PC-3 (cell line): ENCODE results near the gene SERINC4. TPM values are rescaled to one million over a fixed set of nuclear protein-coding genes. Genes with fewer than 3 reads are reported as not detected.
"Not testable (repeated sequence)": the region's sequence is repeated elsewhere in the genome, so short reads cannot be mapped to it uniquely, and the experiment has no call there.

Source experiments
- ATAC-seq: fragments of 200-7000 bp; cut with Tn5 transposase; 2 replicates; pipeline ENCODE4 v1.9.1; 2020; ENCODE audit warnings: mild to moderate bottlenecking, moderate library complexity
- BruUV-seq: library from RNA; stranded (reverse); fragments of 400-500 nt; replicated peaks from 2 replicates; lab custom pipeline; 2021; lab: Mats Ljungman, UMichigan
- CTCF ChIA-PET: fragments of 300-600 bp; sonication (Branson Sonifier 250); formaldehyde crosslinking; loops from one replicate; lab custom pipeline; 2022; ENCODE audit warnings: antibody characterized with exemption; lab: Charles Lee
- POLR2A ChIA-PET: fragments of 300-600 bp; sonication (Branson Sonifier 250); formaldehyde crosslinking; loops from one replicate; lab custom pipeline; 2022; ENCODE audit warnings: antibody characterized with exemption; ENCODE audit not compliant: unreplicated experiment; lab: Charles Lee
- DNase-seq: peaks from one replicate; pipeline ENCODE4 v3.0.0-alpha.2; 2015
- H2AFZ ChIP-seq: fragments of 300-600 bp; sonication (generic); 2 replicates; pipeline ENCODE4 v1.6.0; 2016; ENCODE audit warnings: antibody characterized with exemption, low read length
- H3F3A ChIP-seq: fragments of 300-600 bp; sonication (generic); one replicate; pipeline ENCODE4 v1.6.0; 2017; ENCODE audit warnings: antibody characterized with exemption, low read length, control low read depth, mild to moderate bottlenecking; ENCODE audit not compliant: unreplicated experiment
- H3K27ac ChIP-seq: fragments of 300-600 bp; sonication (generic); 2 replicates; pipeline ENCODE4 v1.5.1; 2016; ENCODE audit warnings: mild to moderate bottlenecking, low read length
- H3K27me3 ChIP-seq: fragments of 300-600 bp; sonication (generic); 2 replicates; pipeline ENCODE4 v1.6.1; 2016; ENCODE audit warnings: low read length, mixed read lengths
- H3K36me3 ChIP-seq: fragments of 300-600 bp; sonication (generic); 2 replicates; pipeline ENCODE4 v1.6.1; 2016; ENCODE audit warnings: low read depth, mixed run types, low read length, mixed read lengths
- H3K4me1 ChIP-seq: fragments of 300-600 bp; sonication (generic); 2 replicates; pipeline ENCODE4 v1.5.1; 2016; ENCODE audit warnings: low read length; ENCODE audit not compliant: insufficient read depth
- H3K4me2 ChIP-seq: fragments of 300-600 bp; sonication (generic); 2 replicates; pipeline ENCODE4 v1.6.0; 2016; ENCODE audit warnings: low read length
- H3K4me3 ChIP-seq: fragments of 300-600 bp; sonication (generic); 2 replicates; pipeline ENCODE4 v1.5.1; 2016; ENCODE audit warnings: mild to moderate bottlenecking, low read length, mixed read lengths
- H3K79me2 ChIP-seq: fragments of 300-600 bp; sonication (generic); 2 replicates; pipeline ENCODE4 v1.6.1; 2017; ENCODE audit warnings: low read length, mixed read lengths
- H3K9ac ChIP-seq: fragments of 300-600 bp; sonication (generic); 2 replicates; pipeline ENCODE4 v1.6.0; 2016; ENCODE audit warnings: mild to moderate bottlenecking, low read length
- H3K9me2 ChIP-seq: fragments of 300-600 bp; sonication (generic); replicated peaks from 2 replicates; pipeline ENCODE4 v1.6.1; 2016; ENCODE audit warnings: mixed run types, low read length, mixed read lengths
- H3K9me3 ChIP-seq: fragments of 300-600 bp; sonication (generic); 2 replicates; pipeline ENCODE4 v1.6.1; 2016; ENCODE audit warnings: low read length, mixed read lengths
- H4K20me1 ChIP-seq: fragments of 300-600 bp; sonication (generic); 2 replicates; pipeline ENCODE4 v1.6.1; 2016; ENCODE audit warnings: low read length, mixed read lengths
- EZH2 ChIP-seq: fragments of 300-600 bp; sonication (generic); IDR thresholded peaks from one replicate; pipeline ENCODE4 v1.6.1; 2017; ENCODE audit warnings: antibody characterized with exemption, mild to moderate bottlenecking, low read length; ENCODE audit not compliant: unreplicated experiment
- EZH2phosphoT487 ChIP-seq: fragments of 300-600 bp; sonication (generic); IDR thresholded peaks from 2 replicates; pipeline ENCODE4 v1.6.1; 2018; ENCODE audit warnings: mild to moderate bottlenecking, antibody characterized with exemption, low read length, borderline replicate concordance
- intact Hi-C: fragments of 100-400 bp; cut with micrococcal nuclease; formaldehyde crosslinking; loops from 2 replicates; pipeline ENCODE4 v1.9.0; 2023
- total RNA-seq: library from RNA; depleted of rRNA; stranded (reverse); fragments of >200 nt; gene quantifications from 2 replicates; pipeline ENCODE4 v1.2.3, GENCODE V29; 2014
- TF ChIP-seq, protein P1 (sequence below): fragments of 300-600 bp; sonication (generic); conservative IDR thresholded peaks from 2 replicates; pipeline ENCODE4 v1.5.1; 2017; ENCODE audit warnings: antibody characterized with exemption, low read depth, mild to moderate bottlenecking, low read length

The SERINC4 gene
- total RNA-seq, 1 experiment from 2014 or later: not detected

- peak; percentile 75 for ATAC-seq
- intact Hi-C loops: loop anchor here (10.0 kb wide), 1 partner anchor 598 kb away; the partner anchor contains the start of gene CTDSPL2
- Histone ChIP-seq H3K36me3 (peaks cover 3% of the 10 kb centered on the region), H4K20me1 (no peaks in the 10 kb centered on the region; the same call in 1 of the 2 replicates), H2AFZ (peak within 1 kb of the TSS; percentile 96), H3K4me3 (peak within 1 kb of the TSS; percentile 67), H3K9me2 (no peaks in the 10 kb centered on the region), H3K4me2 (peak within 1 kb of the TSS; percentile 92), H3K4me1 (peaks cover 31% of the 10 kb centered on the region), H3K9ac (peak within 1 kb of the TSS; percentile 88), H3F3A (no peaks in the 10 kb centered on the region), H3K27ac (peak within 1 kb of the TSS; percentile 53), H3K79me2 (peaks cover 76% of the 10 kb centered on the region), H3K27me3 (no peaks in the 10 kb centered on the region), H3K9me3 (no peaks in the 10 kb centered on the region)
- POLR2A ChIA-PET: no interaction called here
- TF ChIP-seq, protein P1, sequence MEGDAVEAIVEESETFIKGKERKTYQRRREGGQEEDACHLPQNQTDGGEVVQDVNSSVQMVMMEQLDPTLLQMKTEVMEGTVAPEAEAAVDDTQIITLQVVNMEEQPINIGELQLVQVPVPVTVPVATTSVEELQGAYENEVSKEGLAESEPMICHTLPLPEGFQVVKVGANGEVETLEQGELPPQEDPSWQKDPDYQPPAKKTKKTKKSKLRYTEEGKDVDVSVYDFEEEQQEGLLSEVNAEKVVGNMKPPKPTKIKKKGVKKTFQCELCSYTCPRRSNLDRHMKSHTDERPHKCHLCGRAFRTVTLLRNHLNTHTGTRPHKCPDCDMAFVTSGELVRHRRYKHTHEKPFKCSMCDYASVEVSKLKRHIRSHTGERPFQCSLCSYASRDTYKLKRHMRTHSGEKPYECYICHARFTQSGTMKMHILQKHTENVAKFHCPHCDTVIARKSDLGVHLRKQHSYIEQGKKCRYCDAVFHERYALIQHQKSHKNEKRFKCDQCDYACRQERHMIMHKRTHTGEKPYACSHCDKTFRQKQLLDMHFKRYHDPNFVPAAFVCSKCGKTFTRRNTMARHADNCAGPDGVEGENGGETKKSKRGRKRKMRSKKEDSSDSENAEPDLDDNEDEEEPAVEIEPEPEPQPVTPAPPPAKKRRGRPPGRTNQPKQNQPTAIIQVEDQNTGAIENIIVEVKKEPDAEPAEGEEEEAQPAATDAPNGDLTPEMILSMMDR: no peak
- TF ChIP-seq EZH2phosphoT487 (no peak), EZH2 (no peak)
- BruUV-seq: TSS peak; percentile 58
- peak; percentile 92 for DNase-seq
- CTCF ChIA-PET: no interaction called here
Observed at GRCh38 chr15:43826508-43827341, 26.7 kb upstream of the SERINC4 start, which contains the start of gene WDR76. Gene WDR76, plus strand, starts transcription at chr15:43827002. Its CDS starts 31 bp downstream, at chr15:43827033.

DNA sequence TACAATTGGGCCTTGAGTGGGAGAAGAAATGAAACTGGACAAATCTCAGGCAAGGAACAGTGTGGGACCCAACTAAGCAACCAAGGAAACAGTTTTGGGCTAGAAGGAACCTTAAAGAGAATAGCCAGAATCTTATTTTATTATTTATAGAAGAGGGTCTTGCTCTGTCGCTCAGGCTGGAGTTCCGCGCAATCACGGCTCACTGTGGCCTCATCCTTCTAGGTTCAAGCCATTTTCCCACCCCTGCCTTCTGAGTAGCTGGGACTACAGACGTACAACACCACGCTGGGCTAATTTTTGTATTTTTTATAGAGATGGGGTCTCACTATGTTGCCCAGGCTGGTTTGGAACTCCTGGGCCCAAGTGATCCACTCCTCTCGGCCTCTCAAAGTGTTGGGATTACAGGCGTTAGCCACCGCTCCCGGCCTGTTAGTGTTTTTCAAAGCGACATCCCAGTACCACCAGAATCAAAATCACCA lies 26.0 kb upstream of the SERINC4 start:
- Histone ChIP-seq H3F3A (no peaks in the 10 kb centered on the region), H3K4me2 (peak overlapping the region; percentile 92; the same call in 1 of the 2 replicates), H3K9me3 (no peaks in the 10 kb centered on the region), H3K4me1 (peaks cover 34% of the 10 kb centered on the region), H3K27ac (no peak overlapping the region), H3K4me3 (peak overlapping the region; percentile 67; the same call in 1 of the 2 replicates), H3K9ac (peak overlapping the region; percentile 88), H3K9me2 (no peaks in the 10 kb centered on the region), H3K27me3 (no peaks in the 10 kb centered on the region), H2AFZ (peak overlapping the region; percentile 96; the same call in 1 of the 2 replicates), H4K20me1 (no peaks in the 10 kb centered on the region; the same call in 1 of the 2 replicates), H3K36me3 (peaks cover 3% of the 10 kb centered on the region), H3K79me2 (peaks cover 80% of the 10 kb centered on the region)
- ATAC-seq (no peak), DNase-seq (no peak)
- POLR2A ChIA-PET: no interaction called here
- CTCF ChIA-PET: no interaction called here
- TF ChIP-seq, protein P1: no peak
- no peak for TF ChIP-seq EZH2phosphoT487
- no peak for TF ChIP-seq EZH2
- intact Hi-C loops: loop anchor here (10.0 kb wide), 1 partner anchor 599 kb away; the partner anchor contains the start of gene CTDSPL2
- BruUV-seq: no TSS peak

- DNase-seq, BruUV-seq, H2AFZ ChIP-seq, H4K20me1 ChIP-seq, H3K4me2 ChIP-seq, H3K27me3 ChIP-seq, ATAC-seq, H3F3A ChIP-seq, H3K9me2 ChIP-seq, H3K36me3 ChIP-seq, H3K9ac ChIP-seq, H3K4me3 ChIP-seq, H3K9me3 ChIP-seq, H3K27ac ChIP-seq: not testable (repeated sequence)
- intact Hi-C loops: loop anchor here (10.0 kb wide), 1 partner anchor 599 kb away; the partner anchor contains the start of gene CTDSPL2
- POLR2A ChIA-PET: interaction anchor here (0.6 to 0.9 kb wide), 3 partner anchors 14 to 66 kb away, joined by 3 read pairs; partner anchors contain the start of genes HYPK and SERINC4
- CTCF ChIA-PET: interaction anchor here (1.1 kb wide), 1 partner anchor 49 kb away, joined by 4 read pairs; the partner anchor contains the start of gene ELL3
- Histone ChIP-seq H3K4me1 (peaks cover 34% of the 10 kb centered on the region), H3K79me2 (peaks cover 80% of the 10 kb centered on the region)
Observed at GRCh38 chr15:43825305-43825704, 25.3 kb upstream of the SERINC4 start.
